ENCODE data around the gene NDUFA9.

Gene NDUFA9

GRCh38 chr12:4690760-4691159, 41.8 kb downstream of the NDUFA9 start:
- no peak for TF ChIP-seq ZNF8 (CRISPR knock-in tag; IDR thresholded peaks at IDR 0.05)
- ATAC-seq, result no peak
